Ovary (tissue), 9 donors: ENCODE data around the gene ARHGEF9. TPM values are rescaled to one million over a fixed set of nuclear protein-coding genes. Genes with fewer than 3 reads are reported as not detected.

ENCODE experiments used
- DNase-seq, 5 donors: peaks; one replicate each; pipeline ENCODE4 v3.0.0-alpha.2; 2019 to 2020
- H3K27ac ChIP-seq, 2 donors: fragments of 200-600 bp; one replicate each; pipeline versions ENCODE4 v1.5.1 to v1.8.0; 2019 to 2022
- H3K27me3 ChIP-seq: fragments of 200-600 bp; one replicate; pipeline ENCODE4 v1.8.0; 2022
- H3K36me3 ChIP-seq: fragments of 200-600 bp; sonication (generic); one replicate; pipeline ENCODE4 v1.5.1; 2019
- H3K4me1 ChIP-seq: one replicate; pipeline ENCODE4 v1.8.1; 2013; ENCODE audit warnings: mild to moderate bottlenecking, moderate library complexity; ENCODE audit not compliant: insufficient read depth
- H3K4me3 ChIP-seq: fragments of 200-600 bp; sonication (generic); one replicate; pipeline ENCODE4 v1.5.1; 2017
- H3K9me3 ChIP-seq, 2 donors: fragments of 200-600 bp in 1 of 2; sonication (generic) in 1 of 2; one replicate each; pipeline versions ENCODE4 v1.5.1 to v1.8.1; 2013 to 2019; ENCODE audit warnings: mild to moderate bottlenecking in 1 of 2, moderate library complexity in 1 of 2
- CTCF ChIP-seq, 3 donors: fragments of 450-650 bp in 2 of 3; fragments of 200-600 bp in 1 of 3; IDR thresholded peaks; one replicate each; pipeline versions ENCODE4 v1.5.1 to v1.8.0; 2016 to 2022; ENCODE audit warnings: antibody characterized with exemption in 3 of 3, mild to moderate bottlenecking in 1 of 3
- EP300 ChIP-seq: sonication (generic); formaldehyde crosslinking; IDR thresholded peaks from one replicate; pipeline ENCODE4 v1.6.1; 2017; ENCODE audit warnings: antibody characterized with exemption
- POLR2A ChIP-seq: fragments of 450-650 bp; IDR thresholded peaks from one replicate; pipeline ENCODE4 v1.6.1; 2017; ENCODE audit warnings: antibody characterized with exemption, mild to moderate bottlenecking, moderate library complexity
- WGBS, 3 donors: extraction: QIAGEN DNeasy Blood & Tissue Kit in 1 of 3; methylation state at CpG; one replicate each; pipeline versions ENCODE4 v1.1.5 to v1.1.7; 2013 to 2017; 5-methylcytosine and 5-hydroxymethylcytosine counted together
- intact Hi-C, 4 donors: fragments of 100-400 bp; cut with DNase I; formaldehyde crosslinking; loops; one replicate each; pipeline versions ENCODE4 v1.11.0 to v1.15.1; 2022 to 2023
- polyA plus RNA-seq, 2 donors: library from polyadenylated mRNA; stranded (reverse); fragments of 200-250 nt in 1 of 2; fragments of 350-450 nt in 1 of 2; fragmentation: Illumina TruSeq in 1 of 2; extraction: RNeasy Lipid Tissue Mini Kit (QIAGEN cat#74804) in 1 of 2; gene quantifications; one replicate each; pipeline ENCODE4 v1.2.3, GENCODE V29; 2013 to 2014
- total RNA-seq, 7 donors: library from RNA; depleted of rRNA in 2 of 7; stranded (reverse); fragments of >200 nt in 2 of 7; fragmentation: NEBNext Ultra II Directional in 3 of 7; extraction: Animal tissue kit (Norgen Biotek cat#: 25700) in 3 of 7; gene quantifications; one replicate each; pipeline versions ENCODE4 v1.1.0 to v1.2.4, GENCODE V29; 2016 to 2023
- donor health status: DM: no; HTN: no; CAD: no; lungs with moderate emphysema.
- donor health status: DM: no; HTN: no; CAD: no.
- donor health status: Bipolar disorder and iron deficiency.
- donor health status: DM: yes; HTN: yes; CAD: no.
- donor health status: DM: no; HTN: no; CAD: no.
- donor health status: DM: yes; HTN: yes; CAD: no.

The ARHGEF9 gene
- total and polyA plus RNA-seq, 9 donors: 13.4 to 32.2 (median 24.1) TPM

GRCh38 chrX:63675716-63676115 is 109.3 kb downstream of the ARHGEF9 start:
- Histone ChIP-seq H3K4me3 (no peak overlapping the region), H3K36me3 (no peaks in the 10 kb centered on the region), H3K27me3 (no peaks in the 10 kb centered on the region), H3K9me3 (no peaks in the 10 kb centered on the region), H3K27ac (no peak overlapping the region), H3K4me1 (no peaks in the 10 kb centered on the region)
- DNase-seq: no peak
- TF ChIP-seq EP300 (no peak), POLR2A (no peak), CTCF (IDR thresholded peaks at IDR 0.05) (no peak)
- intact Hi-C loops: no loop called here
- WGBS, 3 donors: 71 to 76% (median 73%) methylated on average over 2 of the region's 2 CpGs

- no peaks in the 10 kb centered on the region for H3K36me3 ChIP-seq
- intact Hi-C loops: no loop called here
- no peaks in the 10 kb centered on the region for H3K4me1 ChIP-seq
- 88 to 91% (median 91%) methylated on average over 4 of the region's 4 CpGs for WGBS, 3 donors
- H3K27ac ChIP-seq: no peak overlapping the region
- H3K27me3 ChIP-seq: no peaks in the 10 kb centered on the region
- no peak overlapping the region for H3K4me3 ChIP-seq
- no peak for DNase-seq
- TF ChIP-seq CTCF (IDR thresholded peaks at IDR 0.05) (no peak), POLR2A (no peak), EP300 (no peak)
- H3K9me3 ChIP-seq: no peaks in the 10 kb centered on the region
Measured at GRCh38 chrX:63673896-63674295, 111.1 kb downstream of the ARHGEF9 start.

- Histone ChIP-seq H3K36me3 (no peaks in the 10 kb centered on the region), H3K27me3 (no peaks in the 10 kb centered on the region), H3K4me3 (no peak overlapping the region), H3K9me3 (peaks cover 0 to 6% of the 10 kb centered on the region in 2 donors), H3K4me1 (no peaks in the 10 kb centered on the region), H3K27ac (no peak overlapping the region)
- TF ChIP-seq EP300: no peak
- TF ChIP-seq POLR2A: no peak
- no peak for TF ChIP-seq CTCF (IDR thresholded peaks at IDR 0.05)
- intact Hi-C loops: no loop called here
- no peak for DNase-seq
Measured at GRCh38 chrX:63664741-63665140, 120.3 kb downstream of the ARHGEF9 start.

GRCh38 chrX:63664083-63664482 is 120.9 kb downstream of the ARHGEF9 start:
- no peak for DNase-seq
- Histone ChIP-seq H3K36me3 (no peaks in the 10 kb centered on the region), H3K27me3 (no peaks in the 10 kb centered on the region), H3K27ac (no peak overlapping the region), H3K9me3 (peaks cover 0 to 6% of the 10 kb centered on the region in 2 donors), H3K4me3 (no peak overlapping the region), H3K4me1 (no peaks in the 10 kb centered on the region)
- WGBS, 3 donors: 44 to 51% (median 45%) methylated on average over 1 of the region's 1 CpG
- TF ChIP-seq EP300 (no peak), POLR2A (no peak), CTCF (IDR thresholded peaks at IDR 0.05) (no peak)
- intact Hi-C loops: no loop called here

GRCh38 chrX:63661676-63662075 is 123.3 kb downstream of the ARHGEF9 start:
- Histone ChIP-seq H3K27me3 (no peaks in the 10 kb centered on the region), H3K36me3 (no peaks in the 10 kb centered on the region), H3K9me3 (no peaks in the 10 kb centered on the region), H3K4me1 (no peaks in the 10 kb centered on the region), H3K4me3 (no peak overlapping the region), H3K27ac (no peak overlapping the region)
- intact Hi-C loops: no loop called here
- TF ChIP-seq CTCF (IDR thresholded peaks at IDR 0.05): no peak
- TF ChIP-seq EP300: no peak
- no peak for TF ChIP-seq POLR2A
- 45 to 54% (median 46%) methylated on average over 1 of the region's 1 CpG for WGBS, 3 donors
- no peak for DNase-seq
